HCT116 (cell line): ENCODE measurements around the gene CCR7. TPM values are rescaled to one million over a fixed set of nuclear protein-coding genes. Genes with fewer than 3 reads are reported as not detected.

ENCODE experiments used
- ATAC-seq: fragments of 200-7000 bp; cut with Tn5 transposase; 2 replicates; pipeline ENCODE4 v1.9.1; 2020; ENCODE audit warnings: mild to moderate bottlenecking, moderate library complexity
- BruUV-seq: library from RNA; stranded (reverse); fragments of 400-500 nt; replicated peaks from 2 replicates; lab custom pipeline; 2021; lab: Mats Ljungman, UMichigan
- CTCF ChIA-PET: fragments of 300-600 bp; sonication (Branson Sonifier 250); formaldehyde crosslinking; loops from one replicate; lab custom pipeline; 2021; ENCODE audit warnings: antibody characterized with exemption; lab: Charles Lee
- POLR2A ChIA-PET: fragments of 300-600, 350-600 bp; sonication (Branson Sonifier 250); formaldehyde crosslinking; loops from one replicate; lab custom pipeline; 2021; ENCODE audit warnings: antibody characterized with exemption; lab: Charles Lee
- RAD21 ChIA-PET, 2 experiments: fragments of 300-600 bp; sonication (Branson Sonifier 250); formaldehyde crosslinking; loops; one replicate each; lab custom pipeline; 2023; ENCODE audit warnings: low total read pairs in 2 of 2; ENCODE audit not compliant: uncharacterized antibody in 2 of 2, unreplicated experiment in 2 of 2, low non-redundant PET in 1 of 2; lab: Charles Lee
- DNase-seq: peaks from one replicate; pipeline ENCODE4 v3.0.0-alpha.2; 2010; ENCODE audit warnings: low read depth, low spot score
- H2AFZ ChIP-seq: fragments of 200-600 bp; shearing (Covaris generic), sonication (generic); 2 replicates; pipeline ENCODE4 v1.6.1; 2017; ENCODE audit warnings: low read depth, mixed run types, mixed read lengths, antibody characterized with exemption, low read length; ENCODE audit not compliant: poor library complexity, severe bottlenecking
- H3K27ac ChIP-seq: 2 replicates; pipeline ENCODE4 v1.5.1; 2012; ENCODE audit warnings: low read depth, low read length
- H3K27me3 ChIP-seq: fragments of 200-600 bp; sonication (generic); 2 replicates; pipeline ENCODE4 v1.6.1; 2016; ENCODE audit warnings: mixed run types, low read length, mixed read lengths; ENCODE audit not compliant: insufficient read depth
- H3K36me3 ChIP-seq, 2 experiments: fragments of 200-500 bp in 1 of 2; fragments of 200-600 bp in 1 of 2; sonication (Bioruptor generic) in 1 of 2; sonication (generic) in 1 of 2; 2 replicates each; pipeline versions ENCODE4 v1.5.1 to v1.6.1; 2014 to 2016; ENCODE audit warnings: low read length in 2 of 2, inconsistent platforms in 1 of 2, mixed read lengths in 1 of 2, mixed run types in 1 of 2; ENCODE audit not compliant: insufficient read depth in 2 of 2, control insufficient read depth in 1 of 2
- H3K4me1 ChIP-seq, 2 experiments: fragments of 200-600 bp in 1 of 2; sonication (generic) in 1 of 2; 2 replicates each; pipeline versions ENCODE4 v1.5.1 to v1.6.1; 2012 to 2017; ENCODE audit warnings: low read length in 2 of 2, inconsistent platforms in 1 of 2, mild to moderate bottlenecking in 1 of 2, mixed read lengths in 1 of 2, mixed run types in 1 of 2, moderate library complexity in 1 of 2; ENCODE audit not compliant: insufficient read depth in 2 of 2, control insufficient read depth in 1 of 2
- H3K4me2 ChIP-seq: fragments of 200-600 bp; sonication (generic); 2 replicates; pipeline ENCODE4 v1.6.1; 2017; ENCODE audit warnings: mixed run types, low read length, mixed read lengths
- H3K4me3 ChIP-seq, 2 experiments: fragments of 200-600 bp in 1 of 2; sonication (generic) in 1 of 2; replicated peaks in 1 of 2; 2 replicates each; pipeline ENCODE4 v1.5.1; 2011 to 2016; ENCODE audit warnings: low read length in 2 of 2, control low read depth in 1 of 2, low read depth in 1 of 2, mild to moderate bottlenecking in 1 of 2, mixed read lengths in 1 of 2, mixed run types in 1 of 2
- H3K79me2 ChIP-seq: fragments of 200-600 bp; sonication (generic); 2 replicates; pipeline ENCODE4 v1.6.1; 2017; ENCODE audit warnings: mild to moderate bottlenecking, mixed run types, low read length, moderate library complexity, mixed read lengths; ENCODE audit not compliant: insufficient read depth
- H3K9ac ChIP-seq: fragments of 200-600 bp; sonication (generic); 2 replicates; pipeline ENCODE4 v1.6.1; 2016; ENCODE audit warnings: low read length, mixed read lengths
- H3K9me2 ChIP-seq: fragments of 200-600 bp; sonication (generic), shearing (Covaris generic); 2 replicates; pipeline ENCODE4 v1.6.1; 2017; ENCODE audit warnings: mixed run types, mild to moderate bottlenecking, moderate library complexity; ENCODE audit not compliant: insufficient read depth
- H3K9me3 ChIP-seq, 2 experiments: fragments of 200-500 bp in 1 of 2; fragments of 200-600 bp in 1 of 2; sonication (Bioruptor generic) in 1 of 2; sonication (generic) in 1 of 2; 2 replicates each; pipeline ENCODE4 v1.6.1; 2014 to 2017; ENCODE audit warnings: low read length in 2 of 2, mixed read lengths in 2 of 2, inconsistent platforms in 1 of 2, low read depth in 1 of 2, mild to moderate bottlenecking in 1 of 2, mixed run types in 1 of 2, moderate library complexity in 1 of 2; ENCODE audit not compliant: control insufficient read depth in 1 of 2, insufficient read depth in 1 of 2
- H4K20me1 ChIP-seq: fragments of 200-600 bp; sonication (generic), shearing (Covaris generic); 2 replicates; pipeline ENCODE4 v1.6.1; 2017; ENCODE audit warnings: mixed run types, mild to moderate bottlenecking, moderate library complexity; ENCODE audit not compliant: insufficient read depth
- EGR1 ChIP-seq: IDR thresholded peaks from 2 replicates; pipeline ENCODE4 v1.6.1; 2012; ENCODE audit warnings: low read depth
- ELF1 ChIP-seq: IDR thresholded peaks from 2 replicates; pipeline ENCODE4 v1.6.1; 2012; ENCODE audit warnings: low read depth, borderline replicate concordance
- POLR2A ChIP-seq: IDR thresholded peaks from 2 replicates; pipeline ENCODE4 v1.7.0; 2011; ENCODE audit warnings: borderline replicate concordance; ENCODE audit not compliant: insufficient read depth, insufficient read length; ENCODE audit errors: extremely low read depth
- POLR2AphosphoS5 ChIP-seq: IDR thresholded peaks from 2 replicates; pipeline ENCODE4 v1.6.1; 2011; ENCODE audit warnings: mild to moderate bottlenecking, low read depth, low read length, moderate library complexity
- SIN3A ChIP-seq: IDR thresholded peaks from 2 replicates; pipeline ENCODE4 v1.6.1; 2012; ENCODE audit warnings: low read depth
- YY1 ChIP-seq: IDR thresholded peaks from 2 replicates; pipeline ENCODE4 v1.6.1; 2011; ENCODE audit warnings: low read length, low read depth, moderate library complexity, mild to moderate bottlenecking; ENCODE audit not compliant: insufficient replicate concordance; ENCODE audit errors: extremely low read depth
- intact Hi-C: fragments of 100-400 bp; cut with micrococcal nuclease; formaldehyde crosslinking; loops from 2 replicates; pipeline ENCODE4 v1.10.0; 2022
- total RNA-seq: library from RNA; stranded (reverse); gene quantifications from one replicate; pipeline ENCODE4 v1.2.1, GENCODE V29; 2021; ENCODE audit not compliant: unreplicated experiment
- TF ChIP-seq, protein P1 (sequence below): IDR thresholded peaks from 2 replicates; pipeline ENCODE4 v1.6.1; 2012
- TF ChIP-seq, protein P2 (sequence below): IDR thresholded peaks from 2 replicates; pipeline ENCODE4 v1.6.1; 2012; ENCODE audit warnings: low read depth

Gene CCR7
- total RNA-seq, 1 experiment from 2014 or later: 0.69 TPM

DNA sequence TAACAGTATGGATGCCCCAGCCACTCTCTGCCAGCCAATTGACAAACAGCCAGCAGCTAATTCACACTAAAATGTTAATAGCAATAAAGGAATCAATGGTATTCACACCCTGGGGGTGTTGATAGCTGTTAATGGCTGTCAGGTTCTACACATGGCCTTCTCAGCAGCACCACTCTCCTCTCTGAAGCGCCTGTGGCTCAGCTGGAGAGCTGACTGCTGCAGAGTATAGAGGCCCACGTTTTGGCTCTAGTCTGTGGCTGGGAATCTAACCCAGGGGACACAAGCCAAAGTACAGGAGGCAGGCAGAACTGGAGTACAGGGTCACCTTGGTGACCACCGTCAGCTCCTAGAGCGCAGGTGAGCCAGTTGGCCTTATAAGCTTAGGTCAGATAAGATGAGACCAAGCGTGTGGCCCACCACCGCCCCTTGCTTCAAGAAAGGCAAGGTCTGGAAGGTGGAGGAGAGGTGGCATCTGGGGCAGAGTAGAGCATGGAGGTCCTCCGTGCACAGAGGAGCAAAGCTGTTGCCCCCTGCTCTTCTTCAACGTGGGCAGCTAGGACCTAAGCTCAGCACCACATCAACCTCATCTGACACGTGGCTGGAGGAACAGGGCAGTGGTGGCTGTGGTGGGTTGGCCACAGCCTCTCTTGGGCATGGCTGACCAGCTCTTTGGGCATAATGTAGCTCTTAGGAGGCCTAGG is 25.4 kb downstream of the CCR7 start:
- POLR2A ChIA-PET: no interaction called here
- H3K79me2 ChIP-seq: no peaks in the 10 kb centered on the region
- no TSS peak for BruUV-seq
- ATAC-seq (no peak), DNase-seq (no peak)
- H3K4me1 ChIP-seq: peaks cover 29 to 31% of the 10 kb centered on the region in 2 experiments
- H3K27ac ChIP-seq: no peak overlapping the region
- no peaks in the 10 kb centered on the region for H4K20me1 ChIP-seq
- RAD21 ChIA-PET: interaction anchor here in 1 of 2 experiments (0.6 kb wide), 1 partner anchor 63 kb away, joined by 3 read pairs; no protein-coding TSS in a partner anchor
- CTCF ChIA-PET: interaction anchor here (5.2 kb wide), 1 partner anchor 20 kb away, joined by 22 read pairs; no protein-coding TSS in a partner anchor
- H3K36me3 ChIP-seq: no peaks in the 10 kb centered on the region
- H3K9me2 ChIP-seq: no peaks in the 10 kb centered on the region
- no peak overlapping the region for H3K4me2 ChIP-seq
- no peak overlapping the region for H3K9ac ChIP-seq
- H2AFZ ChIP-seq: no peak overlapping the region
- TF ChIP-seq, protein P1, sequence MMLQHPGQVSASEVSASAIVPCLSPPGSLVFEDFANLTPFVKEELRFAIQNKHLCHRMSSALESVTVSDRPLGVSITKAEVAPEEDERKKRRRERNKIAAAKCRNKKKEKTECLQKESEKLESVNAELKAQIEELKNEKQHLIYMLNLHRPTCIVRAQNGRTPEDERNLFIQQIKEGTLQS: no peak
- TF ChIP-seq ELF1: no peak
- no peak for TF ChIP-seq YY1
- no peak for TF ChIP-seq POLR2A
- TF ChIP-seq SIN3A: no peak
- no peak for TF ChIP-seq POLR2AphosphoS5
- TF ChIP-seq EGR1: no peak
- TF ChIP-seq, protein P2, sequence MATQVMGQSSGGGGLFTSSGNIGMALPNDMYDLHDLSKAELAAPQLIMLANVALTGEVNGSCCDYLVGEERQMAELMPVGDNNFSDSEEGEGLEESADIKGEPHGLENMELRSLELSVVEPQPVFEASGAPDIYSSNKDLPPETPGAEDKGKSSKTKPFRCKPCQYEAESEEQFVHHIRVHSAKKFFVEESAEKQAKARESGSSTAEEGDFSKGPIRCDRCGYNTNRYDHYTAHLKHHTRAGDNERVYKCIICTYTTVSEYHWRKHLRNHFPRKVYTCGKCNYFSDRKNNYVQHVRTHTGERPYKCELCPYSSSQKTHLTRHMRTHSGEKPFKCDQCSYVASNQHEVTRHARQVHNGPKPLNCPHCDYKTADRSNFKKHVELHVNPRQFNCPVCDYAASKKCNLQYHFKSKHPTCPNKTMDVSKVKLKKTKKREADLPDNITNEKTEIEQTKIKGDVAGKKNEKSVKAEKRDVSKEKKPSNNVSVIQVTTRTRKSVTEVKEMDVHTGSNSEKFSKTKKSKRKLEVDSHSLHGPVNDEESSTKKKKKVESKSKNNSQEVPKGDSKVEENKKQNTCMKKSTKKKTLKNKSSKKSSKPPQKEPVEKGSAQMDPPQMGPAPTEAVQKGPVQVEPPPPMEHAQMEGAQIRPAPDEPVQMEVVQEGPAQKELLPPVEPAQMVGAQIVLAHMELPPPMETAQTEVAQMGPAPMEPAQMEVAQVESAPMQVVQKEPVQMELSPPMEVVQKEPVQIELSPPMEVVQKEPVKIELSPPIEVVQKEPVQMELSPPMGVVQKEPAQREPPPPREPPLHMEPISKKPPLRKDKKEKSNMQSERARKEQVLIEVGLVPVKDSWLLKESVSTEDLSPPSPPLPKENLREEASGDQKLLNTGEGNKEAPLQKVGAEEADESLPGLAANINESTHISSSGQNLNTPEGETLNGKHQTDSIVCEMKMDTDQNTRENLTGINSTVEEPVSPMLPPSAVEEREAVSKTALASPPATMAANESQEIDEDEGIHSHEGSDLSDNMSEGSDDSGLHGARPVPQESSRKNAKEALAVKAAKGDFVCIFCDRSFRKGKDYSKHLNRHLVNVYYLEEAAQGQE: no peak
- H3K27me3 ChIP-seq: no peaks in the 10 kb centered on the region
- H3K9me3 ChIP-seq: no peaks in the 10 kb centered on the region
- no peak overlapping the region for H3K4me3 ChIP-seq
- intact Hi-C loops: no loop called here
